HL-60 (cell line): ENCODE measurements around the gene RHBDF2.

Experiments used
- GABPA ChIP-seq: IDR thresholded peaks from 2 replicates; pipeline ENCODE4 v1.6.1; 2012; ENCODE audit warnings: low read depth
- POLR2AphosphoS5 ChIP-seq: IDR thresholded peaks from 2 replicates; pipeline ENCODE4 v1.6.1; 2012; ENCODE audit warnings: low read depth
- REST ChIP-seq: IDR thresholded peaks from 2 replicates; pipeline ENCODE4 v1.6.1; 2012; ENCODE audit warnings: low read depth; ENCODE audit not compliant: insufficient replicate concordance
- TF ChIP-seq, protein P1 (sequence below): IDR thresholded peaks from one replicate; pipeline ENCODE4 v1.5.1; 2011; ENCODE audit warnings: low read length, control low read depth, inconsistent platforms; ENCODE audit not compliant: insufficient read depth

DNA sequence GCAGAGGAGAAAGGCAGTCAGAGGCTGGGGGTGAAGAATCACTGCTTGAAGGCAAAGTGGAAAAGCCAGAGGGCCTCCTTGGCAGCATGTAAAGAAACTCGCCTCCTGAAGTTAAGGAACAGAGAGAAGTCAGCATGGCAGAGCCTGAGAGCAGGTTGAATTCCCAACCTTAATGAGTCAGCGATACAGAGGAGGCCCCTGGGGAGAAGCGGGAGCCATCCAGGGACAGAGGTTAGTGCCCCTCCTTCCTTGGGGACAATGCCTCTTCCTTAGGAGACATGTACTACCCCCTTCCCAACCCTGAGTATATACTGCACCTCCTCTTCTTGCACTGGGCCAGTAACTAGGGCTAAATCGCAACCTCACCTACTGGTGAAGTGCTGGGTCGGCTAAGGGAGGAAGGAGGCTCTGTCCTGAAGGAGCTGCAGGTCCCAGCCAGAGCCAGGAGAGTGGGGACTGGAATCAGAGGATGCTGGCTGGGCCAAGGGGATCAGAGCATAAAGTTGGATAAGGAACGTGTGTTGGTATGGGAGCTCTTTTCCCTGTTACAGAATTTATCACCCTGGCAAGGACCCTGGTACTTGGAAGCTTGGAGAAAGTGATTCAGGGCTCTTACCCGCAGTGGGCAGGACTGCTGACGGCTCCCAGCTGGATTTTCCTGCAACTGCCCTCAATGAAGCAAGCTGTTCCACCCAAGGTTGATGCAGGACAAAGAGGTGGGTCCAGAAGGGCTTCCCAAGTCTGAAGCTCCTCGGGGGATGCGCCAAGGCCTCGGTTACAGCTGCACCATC is 39.3 kb downstream of the RHBDF2 start:
- TF ChIP-seq GABPA (no peak), POLR2AphosphoS5 (no peak), REST (no peak)
- TF ChIP-seq, protein P1, sequence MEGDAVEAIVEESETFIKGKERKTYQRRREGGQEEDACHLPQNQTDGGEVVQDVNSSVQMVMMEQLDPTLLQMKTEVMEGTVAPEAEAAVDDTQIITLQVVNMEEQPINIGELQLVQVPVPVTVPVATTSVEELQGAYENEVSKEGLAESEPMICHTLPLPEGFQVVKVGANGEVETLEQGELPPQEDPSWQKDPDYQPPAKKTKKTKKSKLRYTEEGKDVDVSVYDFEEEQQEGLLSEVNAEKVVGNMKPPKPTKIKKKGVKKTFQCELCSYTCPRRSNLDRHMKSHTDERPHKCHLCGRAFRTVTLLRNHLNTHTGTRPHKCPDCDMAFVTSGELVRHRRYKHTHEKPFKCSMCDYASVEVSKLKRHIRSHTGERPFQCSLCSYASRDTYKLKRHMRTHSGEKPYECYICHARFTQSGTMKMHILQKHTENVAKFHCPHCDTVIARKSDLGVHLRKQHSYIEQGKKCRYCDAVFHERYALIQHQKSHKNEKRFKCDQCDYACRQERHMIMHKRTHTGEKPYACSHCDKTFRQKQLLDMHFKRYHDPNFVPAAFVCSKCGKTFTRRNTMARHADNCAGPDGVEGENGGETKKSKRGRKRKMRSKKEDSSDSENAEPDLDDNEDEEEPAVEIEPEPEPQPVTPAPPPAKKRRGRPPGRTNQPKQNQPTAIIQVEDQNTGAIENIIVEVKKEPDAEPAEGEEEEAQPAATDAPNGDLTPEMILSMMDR: no peak
